Esophagus squamous epithelium (tissue), 4 donors: ENCODE measurements around the gene IQCH.

ENCODE experiments used
- CTCF ChIP-seq, 6 experiments: fragments of 450-650 bp in 4 of 6; fragments of 200-600 bp in 2 of 6; sonication (generic) in 2 of 6; IDR thresholded peaks; one replicate each; pipeline ENCODE4 v1.5.1; 2016 to 2019; ENCODE audit warnings: antibody characterized with exemption in 6 of 6, mild to moderate bottlenecking in 4 of 6, moderate library complexity in 4 of 6
- POLR2A ChIP-seq, 4 donors: fragments of 450-650 bp; IDR thresholded peaks; one replicate each; pipeline ENCODE4 v1.6.1; 2017; ENCODE audit warnings: antibody characterized with exemption in 4 of 4, mild to moderate bottlenecking in 4 of 4, moderate library complexity in 3 of 4

- TF ChIP-seq CTCF (IDR thresholded peaks at IDR 0.05) (no peak), POLR2A (IDR thresholded peaks at IDR 0.05) (no peak)
Observed at GRCh38 chr15:67547064-67547463, 292.5 kb downstream of the IQCH start.
